GM15510 (cell line): ENCODE data around the gene CACNA1A.

Experiments used
- POLR2A ChIP-seq: IDR thresholded peaks from 3 replicates; pipeline ENCODE4 v1.6.1; 2011; ENCODE audit warnings: borderline replicate concordance; ENCODE audit not compliant: insufficient read length; ENCODE audit errors: extremely low read depth

Gene CACNA1A

DNA sequence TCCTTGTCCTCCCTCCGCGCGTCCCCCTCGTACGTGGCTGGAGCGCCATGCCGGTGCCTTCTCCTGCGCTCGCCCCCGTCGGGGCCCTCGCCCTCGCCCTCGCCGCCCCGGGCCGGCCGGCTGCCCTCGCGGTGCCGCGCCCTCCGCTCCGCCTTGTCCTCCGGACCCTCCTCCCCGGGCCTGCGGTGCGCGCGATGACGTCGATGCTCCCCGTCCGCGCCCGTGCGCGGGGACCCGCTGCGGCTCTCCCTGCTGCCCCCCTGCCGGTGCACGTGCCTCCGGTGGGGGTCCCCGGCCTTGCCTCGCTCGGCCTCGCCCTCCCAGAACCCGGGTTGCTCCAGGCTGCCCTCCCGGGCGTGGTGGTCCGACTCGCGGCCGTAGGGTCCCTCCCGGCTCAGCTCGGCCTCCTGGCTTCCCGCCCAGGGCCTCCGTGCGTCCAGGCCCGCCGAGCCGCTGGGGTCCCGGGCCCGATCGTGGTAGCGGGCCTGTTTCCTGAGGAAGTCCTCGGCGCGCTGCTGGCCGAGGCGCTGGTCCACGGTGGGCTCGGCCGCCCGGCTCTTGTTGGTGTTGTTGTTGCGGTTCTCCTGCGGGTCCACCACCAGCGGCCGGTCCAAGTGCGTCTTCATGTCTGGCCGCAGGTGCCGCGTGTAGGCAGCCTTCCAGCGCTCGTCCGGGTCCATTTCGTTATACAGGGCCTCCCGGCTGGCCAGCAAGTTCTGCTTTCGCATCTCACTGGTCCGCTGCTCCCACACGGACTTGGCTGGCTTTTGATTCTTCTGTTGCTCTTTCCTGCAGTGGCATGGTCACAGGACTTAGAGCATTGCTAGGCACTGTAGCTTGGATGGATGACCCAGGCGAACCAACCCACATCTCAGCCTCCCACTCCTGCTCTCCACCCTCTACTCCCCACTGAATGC, 207.5 kb downstream of the CACNA1A start:
- no peak for TF ChIP-seq POLR2A

DNA sequence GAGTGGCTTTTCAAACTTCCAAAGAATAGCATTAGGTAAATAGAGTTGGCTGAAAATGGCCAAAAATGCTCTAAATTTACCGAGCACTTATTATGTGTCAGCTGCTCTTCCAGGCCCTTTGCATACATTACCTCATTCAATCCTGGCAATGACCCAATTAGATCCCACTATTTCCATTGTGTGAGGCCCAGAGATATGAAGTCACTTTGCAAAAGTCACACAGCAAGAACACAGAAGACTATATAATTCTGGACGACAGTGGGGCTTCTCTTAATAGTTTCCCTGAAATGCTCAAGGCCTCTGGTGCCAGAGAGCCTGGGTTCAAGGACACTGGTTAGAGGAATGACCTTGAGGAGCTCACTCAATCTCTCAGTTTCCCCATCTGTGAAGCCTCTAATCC, 209.3 kb downstream of the CACNA1A start:
- no peak for TF ChIP-seq POLR2A

DNA sequence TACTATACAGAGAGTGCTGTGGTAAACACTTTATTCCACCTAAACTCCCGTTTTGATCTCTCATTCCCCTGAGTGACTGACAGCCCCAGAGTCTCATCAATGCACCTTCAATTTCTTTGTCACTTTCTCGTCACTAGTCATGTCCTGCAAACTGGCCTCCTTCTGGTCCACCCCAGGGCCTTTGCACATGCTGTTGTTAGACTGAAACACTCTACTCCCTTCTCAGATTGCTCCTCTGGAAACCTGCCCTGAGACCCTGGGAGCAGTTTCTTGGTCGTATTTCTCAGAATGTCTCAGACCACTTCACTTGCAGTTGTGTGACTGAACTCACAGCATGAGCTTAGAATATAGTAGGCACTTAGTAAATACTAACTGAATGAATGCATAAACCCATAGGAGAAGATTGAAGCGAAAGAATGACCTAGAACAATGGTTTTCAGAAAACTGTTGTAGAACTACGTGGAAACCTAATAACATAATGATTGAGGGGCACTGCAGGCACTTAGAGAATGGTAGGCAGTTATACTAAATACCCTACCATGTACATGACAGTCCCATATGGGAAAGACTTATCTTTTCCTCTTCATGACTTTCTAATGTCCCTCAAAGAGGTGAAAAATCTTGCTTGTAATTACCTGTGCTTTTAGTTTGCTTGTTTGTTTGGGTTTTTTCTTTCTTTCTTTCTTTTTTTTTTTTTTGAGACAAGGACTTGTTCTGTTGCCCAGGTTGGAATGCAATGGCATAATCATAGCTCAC, 211.3 kb downstream of the CACNA1A start:
- TF ChIP-seq POLR2A, result no peak

DNA sequence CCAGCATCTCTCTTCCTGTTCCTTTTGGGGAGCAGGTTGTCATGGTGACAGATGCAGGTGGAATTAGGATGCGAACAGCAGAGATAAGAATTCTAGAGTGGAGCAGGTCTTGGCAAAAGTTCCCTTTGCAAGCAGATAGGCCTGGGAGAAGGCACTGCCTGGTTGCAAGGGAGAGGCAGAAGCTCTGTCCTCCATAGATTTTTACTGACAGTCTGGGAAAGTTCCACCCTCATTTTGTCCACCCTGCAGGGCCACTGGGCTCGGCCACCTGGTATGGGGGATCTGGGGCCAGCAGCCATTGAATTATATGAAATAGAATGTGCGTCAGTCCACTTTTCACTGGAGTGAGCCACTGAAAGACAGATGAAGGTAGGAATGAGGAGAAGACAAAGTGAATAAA, 214.4 kb downstream of the CACNA1A start:
- no peak for TF ChIP-seq POLR2A

DNA sequence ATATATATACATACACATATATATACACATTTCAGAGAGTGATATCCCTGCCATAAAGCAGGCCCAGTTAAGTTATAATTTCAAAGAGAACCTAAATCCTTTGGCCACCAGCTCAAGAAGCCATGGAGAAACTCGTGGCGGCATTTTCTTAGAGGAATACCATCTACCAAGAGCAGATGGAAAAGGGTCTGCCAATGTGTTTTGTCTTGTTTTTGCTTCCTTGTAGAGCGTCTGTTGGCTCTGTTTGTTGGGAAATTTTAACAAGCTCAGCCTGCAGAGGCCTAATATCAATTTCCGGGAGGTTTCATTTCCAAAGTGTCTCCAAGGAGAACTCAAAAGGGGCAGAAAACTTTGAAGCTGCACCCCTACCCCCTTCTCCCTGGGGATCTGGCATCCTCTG, 215.5 kb downstream of the CACNA1A start:
- TF ChIP-seq POLR2A, result no peak

DNA sequence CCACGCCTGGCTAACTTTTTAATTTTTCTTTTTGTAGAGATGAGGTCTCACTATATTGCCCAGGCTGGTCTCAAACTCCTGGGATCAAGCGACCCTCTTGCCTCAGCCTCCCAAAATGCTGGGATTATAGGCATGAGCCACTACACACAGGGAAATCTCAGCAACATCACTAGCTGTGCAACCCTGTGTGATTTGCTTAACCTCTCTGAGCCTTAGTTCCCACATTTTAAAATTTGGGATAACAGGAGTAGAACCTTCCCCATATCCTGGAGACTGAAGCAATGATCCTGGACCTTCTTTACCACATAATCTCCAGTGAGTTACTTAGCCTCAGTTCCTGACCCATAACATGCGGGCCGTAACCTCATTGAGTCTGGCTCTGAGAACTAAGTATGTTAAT, 217.0 kb downstream of the CACNA1A start:
- TF ChIP-seq POLR2A, result no peak

DNA sequence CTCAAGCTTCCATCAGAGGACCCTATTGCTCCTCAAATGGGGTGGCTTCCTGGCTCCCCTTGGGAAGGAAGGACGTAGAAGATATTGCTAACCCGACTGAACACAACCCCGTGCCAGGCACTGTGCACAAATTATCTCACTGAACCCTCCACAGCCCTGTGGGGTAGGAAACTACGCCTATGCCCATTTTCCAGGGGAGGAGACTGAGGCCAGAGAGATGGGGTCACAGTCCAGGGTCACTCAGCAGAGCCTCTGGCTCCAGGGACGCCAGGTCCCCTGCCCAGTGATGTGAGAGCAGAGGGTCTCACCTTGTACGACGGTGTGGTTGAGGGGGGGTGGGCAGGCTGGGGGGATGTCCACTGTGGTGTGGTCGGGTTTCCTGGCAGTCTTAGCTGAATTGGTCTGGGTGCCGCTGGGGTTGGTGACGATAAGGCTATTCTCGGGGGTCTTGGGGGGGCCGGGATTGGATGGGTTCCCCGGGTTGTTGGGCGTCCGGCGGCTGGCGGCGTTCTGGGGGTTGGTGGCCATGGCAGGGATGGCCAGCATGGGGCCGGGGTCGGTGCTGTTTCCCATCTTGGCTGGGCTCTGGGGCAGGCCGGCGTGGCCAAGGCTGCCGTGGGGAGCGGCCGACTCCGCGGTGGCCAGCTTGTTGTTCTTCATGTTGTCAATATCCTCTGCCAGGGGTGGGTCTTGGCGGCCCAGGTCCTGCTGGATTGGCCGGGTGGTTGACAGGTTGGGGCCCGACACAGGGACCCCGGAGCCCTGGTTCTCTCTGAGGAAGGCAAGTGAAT, 219.9 kb downstream of the CACNA1A start:
- TF ChIP-seq POLR2A, result no peak

DNA sequence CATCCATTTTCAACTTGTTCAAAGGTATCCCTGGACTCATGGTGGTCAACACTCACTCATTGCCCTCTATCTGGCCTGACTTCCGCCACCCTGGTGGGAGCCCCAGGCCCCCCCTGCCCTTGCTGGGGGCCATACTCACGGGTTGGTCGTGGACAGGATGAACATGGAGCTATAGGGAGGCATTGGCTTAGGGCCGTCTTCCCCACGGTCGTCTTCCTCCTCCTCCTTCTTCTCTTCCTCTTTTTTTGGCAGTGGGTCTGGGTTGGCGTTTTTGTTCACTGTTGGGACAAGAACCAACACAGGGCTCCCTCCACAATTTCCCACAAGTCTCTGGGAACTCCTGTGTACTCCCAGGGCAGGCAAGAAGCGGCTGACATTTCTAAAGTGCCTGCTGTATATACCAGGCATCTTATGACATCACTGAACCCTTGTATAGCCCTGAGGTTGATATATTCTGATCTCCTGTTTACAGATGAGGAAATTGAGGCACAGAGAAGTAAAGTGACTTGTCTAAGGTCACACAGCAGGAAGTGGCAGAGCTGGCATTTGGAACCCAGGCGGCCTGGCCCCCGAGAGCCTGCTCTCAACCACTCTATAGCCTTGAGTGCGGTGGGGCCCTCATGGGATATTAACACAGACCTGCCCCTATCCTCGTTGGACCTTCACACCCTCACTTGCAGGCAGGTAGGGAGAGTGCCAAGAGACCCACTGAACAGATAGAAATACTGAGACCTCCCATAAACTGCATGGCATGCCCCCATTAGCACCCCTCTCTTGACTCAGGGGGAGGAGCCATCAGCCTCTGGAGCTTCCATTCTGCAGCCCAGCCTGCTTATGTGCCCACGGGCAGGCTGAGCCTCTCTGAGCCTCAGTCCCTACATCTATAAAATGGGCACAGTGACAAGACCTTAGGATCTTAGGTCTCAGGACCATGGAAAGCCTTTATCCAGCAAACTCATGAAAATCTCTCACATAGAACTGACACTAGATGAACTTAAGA, 221.1 kb downstream of the CACNA1A start:
- no peak for TF ChIP-seq POLR2A

DNA sequence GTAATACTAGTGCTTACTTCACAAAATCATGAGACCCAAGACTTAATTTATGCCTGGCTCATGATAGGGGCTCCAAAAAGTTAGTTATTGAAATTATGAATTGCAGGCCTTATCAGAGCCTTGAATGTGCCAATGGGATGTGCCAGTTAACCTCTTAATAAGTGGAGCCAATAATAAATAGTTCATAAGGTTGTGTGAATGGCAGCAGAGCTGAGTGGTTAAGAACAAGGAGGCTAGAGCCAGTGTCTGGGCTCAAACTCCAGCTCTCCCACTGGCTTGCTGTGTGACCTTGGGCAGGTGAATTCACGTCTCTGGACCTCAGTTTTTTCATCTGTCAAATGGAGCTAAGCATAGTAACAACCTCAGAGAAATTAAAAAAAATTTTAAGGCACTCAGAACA, 222.4 kb downstream of the CACNA1A start:
- TF ChIP-seq POLR2A, result no peak

DNA sequence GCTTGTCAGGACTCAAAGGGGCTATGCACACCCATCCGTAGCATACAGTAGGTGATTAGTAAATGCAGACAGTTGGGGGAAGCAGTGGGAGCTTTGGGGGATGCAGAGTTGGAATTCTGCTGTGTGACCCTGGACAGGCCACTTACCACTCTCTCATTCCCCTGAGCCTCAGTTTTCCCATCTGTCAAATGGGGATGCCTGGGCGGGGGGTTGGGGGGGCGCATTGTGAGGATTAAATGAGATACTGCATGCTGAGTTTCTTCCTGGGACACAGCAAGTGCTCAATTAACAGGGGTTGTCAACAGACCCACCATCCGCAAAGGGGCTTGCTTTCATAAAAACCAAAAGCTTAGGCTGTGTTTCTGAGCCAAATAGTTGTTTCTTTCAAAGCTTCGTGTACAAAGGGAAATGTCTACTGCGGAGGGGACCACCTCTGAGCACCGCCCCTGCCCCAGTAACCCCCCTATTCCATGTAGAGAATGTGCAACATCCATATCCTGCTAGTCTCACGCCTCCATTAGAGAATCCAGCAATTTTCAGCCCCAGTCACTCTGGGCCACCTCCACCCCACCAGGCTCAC, 223.7 kb downstream of the CACNA1A start:
- no peak for TF ChIP-seq POLR2A

DNA sequence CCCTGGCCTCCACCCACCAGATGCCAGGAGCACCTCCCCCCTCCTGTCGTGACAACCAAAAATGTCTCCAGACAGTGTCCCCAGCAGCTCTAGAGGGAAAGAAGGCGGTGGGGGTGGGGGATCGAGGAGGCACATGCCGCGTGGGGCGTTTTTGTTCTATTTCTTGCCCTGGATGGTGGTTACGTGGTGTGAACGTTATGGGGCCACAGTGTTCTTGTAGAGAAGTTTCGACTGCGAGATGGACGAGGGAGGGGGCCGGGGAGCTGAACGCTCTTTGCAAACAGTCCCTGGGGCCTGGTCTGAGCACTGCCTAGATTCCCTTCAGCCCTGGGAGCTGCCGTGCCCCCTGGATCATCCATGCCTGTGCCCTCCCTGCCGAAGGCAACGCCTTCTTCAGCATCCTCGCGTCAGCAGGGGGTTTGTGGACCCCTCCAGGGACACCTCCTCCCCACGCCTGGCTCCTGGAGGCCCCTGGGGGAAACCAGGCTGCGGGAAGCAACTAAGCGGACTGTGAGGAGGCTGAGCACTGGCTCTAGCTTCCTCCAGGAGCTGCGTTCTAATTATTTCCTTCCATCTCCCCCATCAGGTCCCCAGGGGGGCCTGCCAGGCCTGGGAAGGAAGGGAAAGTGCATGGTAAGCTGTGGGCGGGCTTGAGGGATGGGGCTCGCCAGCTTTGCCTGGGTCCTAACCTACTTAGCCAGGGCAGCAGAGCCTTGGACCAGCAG, 224.6 kb downstream of the CACNA1A start:
- TF ChIP-seq POLR2A, result no peak

DNA sequence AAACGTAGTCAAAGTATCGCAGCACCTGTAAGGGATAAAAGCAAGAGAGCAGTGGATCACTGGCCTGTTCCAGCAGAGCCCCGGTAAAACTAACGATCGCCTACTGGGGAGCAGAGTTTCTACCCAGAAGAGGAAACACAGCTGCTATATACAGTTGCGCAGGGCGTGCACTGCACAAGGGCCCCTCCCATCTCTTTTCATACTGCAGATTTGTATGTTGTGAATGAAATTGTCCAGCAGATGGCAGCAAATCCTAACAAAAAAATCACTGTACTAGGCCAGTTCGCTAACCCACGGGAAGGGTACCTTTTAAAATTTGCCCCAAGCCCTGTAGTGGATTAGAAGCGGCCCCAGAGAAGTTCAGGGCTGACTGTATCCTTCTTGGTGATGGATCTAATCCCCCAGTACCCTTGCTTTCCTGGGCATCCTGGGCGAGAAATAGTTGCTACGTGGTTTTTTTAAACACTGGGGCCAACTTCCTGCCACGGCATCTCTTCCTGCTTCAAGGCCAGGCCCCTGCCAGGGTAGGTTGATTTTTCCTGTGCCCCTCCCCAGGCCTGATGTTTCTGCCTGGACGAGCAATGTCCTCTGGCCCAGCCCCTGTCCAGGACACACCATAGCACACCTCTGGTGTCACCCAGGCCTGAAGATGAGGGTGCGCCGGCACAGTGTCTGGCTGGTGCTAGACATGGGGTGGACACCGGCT, 229.0 kb downstream of the CACNA1A start:
- TF ChIP-seq POLR2A, result no peak
